22Rv1 (cell line): ENCODE measurements around the gene CDK5RAP2.

Experiments
- H3K27ac ChIP-seq: fragments of 450-650 bp; 2 replicates; pipeline ENCODE4 v1.5.1; 2017
- ZFX ChIP-seq: fragments of 450-650 bp; IDR thresholded peaks from 2 replicates; pipeline ENCODE4 v1.6.1; 2017; ENCODE audit warnings: antibody characterized with exemption, borderline replicate concordance
- TF ChIP-seq, protein P1 (sequence below): fragments of 450-650 bp; IDR thresholded peaks from 2 replicates; pipeline ENCODE4 v1.5.1; 2017; ENCODE audit warnings: mild to moderate bottlenecking

Gene CDK5RAP2

DNA sequence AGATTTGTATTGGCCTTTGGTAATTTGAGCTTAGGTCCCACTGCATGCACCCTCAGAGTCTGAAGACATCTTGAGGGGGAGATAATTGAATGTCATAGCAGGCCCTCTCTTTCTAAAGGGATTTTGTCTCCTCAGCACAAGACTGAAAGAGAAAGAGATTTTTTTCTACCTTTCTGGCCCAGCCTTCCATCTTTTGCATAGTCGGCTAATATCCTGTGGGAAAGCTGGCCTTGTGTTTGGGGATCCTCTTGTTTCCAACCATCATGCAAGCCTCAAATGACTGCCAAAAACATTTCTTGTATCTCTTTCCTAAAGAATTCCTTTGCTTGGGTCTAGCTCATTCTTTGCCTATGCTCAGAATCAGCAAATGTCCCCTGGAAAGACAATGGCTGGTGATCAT is 42.0 kb upstream of the CDK5RAP2 start:
- no peak for TF ChIP-seq ZFX
- TF ChIP-seq, protein P1, sequence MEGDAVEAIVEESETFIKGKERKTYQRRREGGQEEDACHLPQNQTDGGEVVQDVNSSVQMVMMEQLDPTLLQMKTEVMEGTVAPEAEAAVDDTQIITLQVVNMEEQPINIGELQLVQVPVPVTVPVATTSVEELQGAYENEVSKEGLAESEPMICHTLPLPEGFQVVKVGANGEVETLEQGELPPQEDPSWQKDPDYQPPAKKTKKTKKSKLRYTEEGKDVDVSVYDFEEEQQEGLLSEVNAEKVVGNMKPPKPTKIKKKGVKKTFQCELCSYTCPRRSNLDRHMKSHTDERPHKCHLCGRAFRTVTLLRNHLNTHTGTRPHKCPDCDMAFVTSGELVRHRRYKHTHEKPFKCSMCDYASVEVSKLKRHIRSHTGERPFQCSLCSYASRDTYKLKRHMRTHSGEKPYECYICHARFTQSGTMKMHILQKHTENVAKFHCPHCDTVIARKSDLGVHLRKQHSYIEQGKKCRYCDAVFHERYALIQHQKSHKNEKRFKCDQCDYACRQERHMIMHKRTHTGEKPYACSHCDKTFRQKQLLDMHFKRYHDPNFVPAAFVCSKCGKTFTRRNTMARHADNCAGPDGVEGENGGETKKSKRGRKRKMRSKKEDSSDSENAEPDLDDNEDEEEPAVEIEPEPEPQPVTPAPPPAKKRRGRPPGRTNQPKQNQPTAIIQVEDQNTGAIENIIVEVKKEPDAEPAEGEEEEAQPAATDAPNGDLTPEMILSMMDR, result no peak
- H3K27ac ChIP-seq, result no peak overlapping the region

- no peak for TF ChIP-seq ZFX
- TF ChIP-seq, protein P1, result peak; percentile 94
- H3K27ac ChIP-seq, result no peak overlapping the region
These were observed 40.0 kb upstream of the CDK5RAP2 start for GRCh38 chr9:120619751-120620655.

DNA sequence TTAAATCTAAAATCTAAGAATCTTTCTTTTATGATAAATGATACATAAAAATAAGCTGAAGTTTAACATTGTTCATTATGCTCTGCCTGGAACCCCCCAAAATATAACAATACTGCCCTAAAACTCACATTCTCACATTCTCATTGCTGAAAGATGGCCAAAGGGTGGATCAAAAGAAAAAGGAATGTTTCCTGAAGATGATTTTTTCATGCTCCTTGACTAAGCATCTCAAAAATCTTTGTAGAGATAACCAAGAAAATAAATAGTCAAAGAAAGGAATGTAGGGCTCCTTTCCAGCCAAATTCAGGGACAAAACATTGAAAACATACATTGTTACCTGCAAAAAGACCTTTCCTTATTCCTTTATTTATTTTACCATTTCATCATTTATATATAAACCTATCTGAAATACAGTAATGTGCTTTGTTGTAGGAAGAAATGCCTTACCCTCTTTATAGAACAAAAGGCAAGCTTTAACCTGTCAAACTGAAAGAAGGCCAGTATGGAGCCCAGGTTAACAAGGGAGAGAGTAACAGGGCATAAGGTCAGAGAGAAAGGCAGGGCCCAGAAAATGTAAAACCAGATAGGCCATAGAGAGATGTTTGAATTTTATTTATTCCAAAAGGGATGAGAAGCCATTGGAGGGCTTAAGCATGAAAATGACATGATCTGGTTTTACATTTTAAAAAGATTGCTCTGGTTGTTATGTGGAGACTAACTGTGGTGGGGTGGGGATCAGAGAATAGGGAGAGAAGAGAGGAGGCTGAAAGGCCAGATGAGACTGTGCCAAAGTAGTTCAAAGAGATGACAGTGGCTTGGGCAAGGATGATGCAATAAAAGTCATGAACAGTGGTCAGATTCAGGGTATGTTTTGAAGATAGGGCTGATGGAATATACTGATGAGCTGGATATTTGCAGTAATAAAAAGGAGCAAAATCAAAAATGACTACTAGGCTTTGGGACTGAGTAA is 37.3 kb upstream of the CDK5RAP2 start:
- no peak overlapping the region for H3K27ac ChIP-seq
- TF ChIP-seq, protein P1, result no peak
- no peak for TF ChIP-seq ZFX

- no peak overlapping the region for H3K27ac ChIP-seq
- TF ChIP-seq ZFX, result no peak
- TF ChIP-seq, protein P1, result peak; percentile 46
These were observed 32.3 kb upstream of the CDK5RAP2 start for GRCh38 chr9:120612218-120612617.

DNA sequence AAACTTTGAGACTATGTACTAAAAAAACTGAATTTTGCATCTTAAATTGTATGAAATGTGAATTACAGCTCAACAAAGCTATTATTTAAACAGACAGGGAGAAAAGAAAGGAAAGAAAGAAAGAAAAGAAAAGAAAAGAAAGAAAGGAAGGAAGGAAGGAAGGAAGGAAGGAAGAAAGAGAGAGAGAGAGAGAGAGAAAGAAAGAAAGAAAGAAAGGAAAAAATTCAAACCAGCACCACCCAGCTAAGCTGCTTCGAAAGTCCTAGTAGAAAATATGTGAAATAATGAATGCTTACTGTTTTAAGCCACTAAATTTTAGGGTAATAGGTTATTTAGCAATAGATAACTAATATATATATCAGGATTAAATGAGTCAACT is 31.7 kb upstream of the CDK5RAP2 start:
- H3K27ac ChIP-seq, result no peak overlapping the region
- no peak for TF ChIP-seq ZFX
- TF ChIP-seq, protein P1, result no peak

DNA sequence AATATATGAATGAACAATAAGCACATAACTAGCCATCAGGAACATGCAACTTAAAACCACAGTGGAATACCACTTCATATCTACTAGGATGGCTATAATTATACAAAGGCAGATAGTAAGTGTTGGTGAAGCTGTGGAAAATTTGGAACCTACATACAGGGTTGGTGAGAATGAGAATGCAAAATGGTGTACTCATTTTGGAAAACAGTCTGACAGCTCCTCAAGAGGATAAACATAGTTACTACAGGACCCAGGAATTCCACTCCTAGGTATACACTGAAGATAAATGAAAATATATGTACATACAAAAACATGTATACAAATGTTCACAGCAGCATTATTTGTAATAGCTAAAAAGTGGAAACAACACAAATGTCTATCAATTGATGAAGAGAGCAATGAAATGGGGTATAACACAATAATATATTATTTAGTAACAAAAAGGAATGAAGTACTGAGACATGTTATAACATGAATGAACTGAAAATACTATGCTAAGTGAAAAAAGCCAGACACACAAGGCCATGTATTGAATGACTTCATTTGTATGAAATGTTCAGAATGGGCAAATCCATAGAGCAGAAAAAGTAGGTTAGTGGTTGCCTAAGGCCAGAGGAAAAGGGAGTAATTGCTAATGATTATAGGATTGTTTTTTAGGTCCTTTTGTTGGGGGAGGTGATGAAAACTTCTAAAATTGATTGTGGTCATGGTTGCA is 31.2 kb upstream of the CDK5RAP2 start:
- no peak for TF ChIP-seq ZFX
- TF ChIP-seq, protein P1, result peak; percentile 31; the same call in 1 of the 2 replicates
- H3K27ac ChIP-seq, result no peak overlapping the region
